Measurements from ENCODE around the gene CNTD1.

- no peak for TF ChIP-seq CTCF (tag by site-specific recombination; IDR thresholded peaks at IDR 0.05)
- no peak for TF ChIP-seq ZNF704 (tag by site-specific recombination; IDR thresholded peaks at IDR 0.05)
- no peak for TF ChIP-seq ZBTB8A (tag by site-specific recombination; IDR thresholded peaks at IDR 0.05)
Observed at GRCh38 chr17:42814633-42815399, 16.2 kb downstream of the CNTD1 start.
